Osteocyte (in vitro differentiated cells): ENCODE data around the gene KRT28. TPM values are rescaled to one million over a fixed set of nuclear protein-coding genes. Genes with fewer than 3 reads are reported as not detected.

ENCODE experiments used
- total RNA-seq: library from RNA; stranded (reverse); gene quantifications from 2 replicates; pipeline ENCODE4 v1.2.1, GENCODE V29; 2021

KRT28 gene
- total RNA-seq, 1 donor from 2014 or later, result not detected

Other genes with a start within 250 kb of the KRT28 start
- gene CCR7, start 234.5 kb downstream of the KRT28 start, total RNA-seq, result 0.21 TPM in 1 of 2 replicates, not detected in the other
- 137 and 145 TPM in 2 replicates for gene SMARCE1, start 152.1 kb downstream of the KRT28 start, total RNA-seq
- gene KRT222, start 134.8 kb downstream of the KRT28 start, total RNA-seq, result not detected in 2 replicates
- not detected in 2 replicates for gene KRT24, start 96.2 kb downstream of the KRT28 start, total RNA-seq
- gene KRT25, start 44.6 kb downstream of the KRT28 start, total RNA-seq, result not detected in 2 replicates
- not detected in 2 replicates for gene KRT26, start 27.8 kb downstream of the KRT28 start, total RNA-seq
- gene KRT27, start 17.4 kb downstream of the KRT28 start, total RNA-seq, result not detected in 2 replicates
- gene KRT10, start 22.7 kb upstream of the KRT28 start, total RNA-seq, result 46.5 and 49.0 TPM in 2 replicates
- gene KRT12, start 67.3 kb upstream of the KRT28 start, total RNA-seq, result not detected in 2 replicates
- gene KRT20, start 85.3 kb upstream of the KRT28 start, total RNA-seq, result not detected in 2 replicates
- not detected in 2 replicates for gene KRT23, start 137.7 kb upstream of the KRT28 start, total RNA-seq
- not detected in 2 replicates for gene KRT39, start 167.0 kb upstream of the KRT28 start, total RNA-seq
- gene KRT40, start 184.4 kb upstream of the KRT28 start, total RNA-seq, result not detected in 2 replicates
- gene KRTAP3-3, start 194.2 kb upstream of the KRT28 start, total RNA-seq, result not detected in 2 replicates
- gene KRTAP3-2, start 199.9 kb upstream of the KRT28 start, total RNA-seq, result not detected in 2 replicates
- gene KRTAP3-1, start 209.2 kb upstream of the KRT28 start, total RNA-seq, result not detected in 2 replicates
- gene KRTAP1-5, start 227.2 kb upstream of the KRT28 start, total RNA-seq, result not detected in 2 replicates
- not detected in 2 replicates for gene KRTAP1-4, start 230.2 kb upstream of the KRT28 start, total RNA-seq
- gene KRTAP1-3, start 234.9 kb upstream of the KRT28 start, total RNA-seq, result not detected in 2 replicates
- gene KRTAP1-1, start 241.5 kb upstream of the KRT28 start, total RNA-seq, result not detected in 2 replicates
- gene KRTAP2-1, start 247.4 kb upstream of the KRT28 start, total RNA-seq, result not detected in 2 replicates